NCI-H146 treated with DMSO at 0.1 percent for 48 hours (cell line): ENCODE results near the gene CCDC61.

Experiments
- DNase-seq: peaks from one replicate; lab custom pipeline; 2025; ENCODE audit not compliant: unreplicated experiment; lab: John Stamatoyannopoulos, UW

CCDC61 gene

DNA sequence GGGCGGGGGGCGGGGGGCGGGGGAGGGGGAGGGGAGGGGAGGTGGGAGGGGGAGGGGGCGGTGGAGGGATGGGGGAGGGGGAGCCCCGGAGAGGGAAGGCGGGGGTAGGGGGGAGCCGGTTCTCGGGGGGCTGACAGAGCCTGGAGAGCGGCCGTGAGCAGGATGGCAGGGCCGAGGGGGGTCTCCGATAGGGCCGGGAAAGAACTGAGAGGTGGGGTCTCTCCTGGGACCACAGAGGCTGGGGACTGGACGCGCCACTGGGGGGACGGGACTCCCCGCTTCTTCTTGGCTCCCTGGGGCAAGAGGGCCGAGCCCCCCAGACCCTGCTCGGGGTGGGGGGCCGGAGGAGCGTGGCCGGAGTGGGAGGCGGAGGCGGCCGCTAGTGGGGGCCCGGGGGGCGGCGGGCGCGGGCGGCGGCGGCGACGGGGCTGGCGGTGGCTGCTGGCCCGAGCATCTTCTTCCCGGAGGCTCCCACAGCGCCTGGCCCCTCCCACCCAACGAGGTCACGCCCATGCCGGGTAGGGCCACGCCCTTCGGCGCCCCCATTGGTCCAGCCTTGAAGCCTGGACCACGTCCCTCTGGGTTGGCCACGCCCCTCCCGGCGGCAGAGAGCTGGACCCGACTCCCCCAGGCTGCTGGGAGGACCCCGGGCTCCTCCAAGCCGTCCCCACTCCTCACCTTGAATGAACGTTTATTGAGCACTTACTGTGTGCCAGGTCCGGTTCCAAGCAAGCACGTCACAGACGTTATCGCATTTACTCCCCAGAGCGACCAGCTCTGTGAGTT, 21.5 kb upstream of the CCDC61 start, which contains the start of gene NOVA2:
NOVA2 (minus strand) TSS at position 313 of the 786 bp plus-strand sequence. CDS start 514 bp downstream, outside the sequence.
- peak; percentile 60 for DNase-seq

- DNase-seq, result no peak
These were observed 19.8 kb upstream of the CCDC61 start for GRCh38 chr19:45975306-45976070.

DNA sequence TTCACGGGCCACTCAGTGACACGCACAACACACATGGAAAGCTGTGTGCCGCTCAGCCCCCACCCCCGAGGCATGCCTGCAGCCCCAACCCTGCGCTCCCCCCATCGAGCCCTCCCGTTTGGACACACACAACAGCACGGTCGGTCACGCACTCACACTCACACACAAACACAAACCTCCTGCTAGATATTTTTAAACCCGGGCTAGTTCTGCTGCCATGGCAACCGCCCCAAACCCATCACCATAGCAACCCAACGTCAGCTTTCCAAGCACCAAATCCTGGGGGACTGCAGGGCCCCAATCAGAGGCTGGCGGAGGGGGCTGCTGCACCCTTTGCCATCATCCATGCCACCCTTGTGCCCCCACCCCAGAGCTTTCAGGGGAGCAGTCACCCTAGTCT, 19.1 kb upstream of the CCDC61 start:
- DNase-seq, result no peak

GRCh38 chr19:45978156-45978555, 17.1 kb upstream of the CCDC61 start:
- no peak for DNase-seq

- no peak for DNase-seq
These were observed 13.9 kb upstream of the CCDC61 start for GRCh38 chr19:45981350-45981749.

- DNase-seq, result no peak
These were observed 9.9 kb upstream of the CCDC61 start for GRCh38 chr19:45985321-45985720.

DNA sequence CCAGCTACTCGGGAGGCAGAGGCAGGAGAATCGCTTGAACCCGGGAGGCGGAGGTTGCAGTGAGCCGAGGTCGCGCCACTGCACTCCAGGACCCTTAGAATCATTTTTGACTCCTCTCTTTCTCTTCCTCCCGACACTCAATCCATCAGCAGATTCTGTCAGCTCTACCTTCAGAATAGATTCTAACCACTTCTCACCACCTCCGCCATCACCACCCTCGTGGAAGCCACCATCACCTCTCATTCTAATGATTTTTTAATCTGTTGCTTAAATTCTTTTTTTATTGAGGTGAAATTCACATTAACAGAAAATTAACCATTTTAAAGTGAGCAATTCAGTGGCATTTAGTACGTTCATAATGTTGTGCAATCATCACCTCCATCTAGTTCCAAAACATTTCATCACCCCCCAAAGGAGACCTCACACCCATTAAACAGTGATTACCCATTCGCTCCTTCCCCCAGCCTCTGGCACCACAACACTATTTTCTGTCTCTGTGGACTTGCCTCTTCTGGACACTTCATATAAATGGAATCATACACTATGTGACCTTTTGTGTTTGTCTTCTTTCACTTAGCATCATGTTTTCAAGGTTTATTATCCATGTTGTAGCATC, 5.0 kb upstream of the CCDC61 start:
- no peak for DNase-seq

DNA sequence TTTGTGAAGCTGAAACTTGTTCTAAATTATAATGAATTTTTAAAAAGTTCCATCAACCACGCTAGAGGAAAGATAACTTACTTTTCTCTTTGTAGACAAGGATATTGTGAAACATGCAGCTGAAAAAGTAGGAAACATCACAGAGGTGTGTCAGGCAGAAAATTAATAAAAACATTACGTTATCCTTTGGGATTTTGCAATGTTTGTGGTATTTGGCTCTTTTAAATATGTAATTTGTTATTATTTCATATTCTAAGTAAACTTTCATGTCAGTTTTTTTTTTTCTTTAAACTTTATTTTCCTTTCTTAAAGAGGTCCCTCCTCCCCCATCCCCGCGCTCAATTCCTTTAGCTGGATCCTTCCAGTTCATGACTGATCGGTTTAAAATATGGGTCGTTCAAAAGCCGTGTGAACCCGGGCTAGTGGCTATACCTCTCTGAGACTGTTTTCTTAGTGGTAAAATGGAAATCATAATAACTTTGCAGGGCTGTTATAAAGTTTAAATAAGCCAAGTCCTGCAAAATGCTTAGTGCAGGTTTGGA, 740 bp upstream of the CCDC61 start:
- no peak for DNase-seq

DNA sequence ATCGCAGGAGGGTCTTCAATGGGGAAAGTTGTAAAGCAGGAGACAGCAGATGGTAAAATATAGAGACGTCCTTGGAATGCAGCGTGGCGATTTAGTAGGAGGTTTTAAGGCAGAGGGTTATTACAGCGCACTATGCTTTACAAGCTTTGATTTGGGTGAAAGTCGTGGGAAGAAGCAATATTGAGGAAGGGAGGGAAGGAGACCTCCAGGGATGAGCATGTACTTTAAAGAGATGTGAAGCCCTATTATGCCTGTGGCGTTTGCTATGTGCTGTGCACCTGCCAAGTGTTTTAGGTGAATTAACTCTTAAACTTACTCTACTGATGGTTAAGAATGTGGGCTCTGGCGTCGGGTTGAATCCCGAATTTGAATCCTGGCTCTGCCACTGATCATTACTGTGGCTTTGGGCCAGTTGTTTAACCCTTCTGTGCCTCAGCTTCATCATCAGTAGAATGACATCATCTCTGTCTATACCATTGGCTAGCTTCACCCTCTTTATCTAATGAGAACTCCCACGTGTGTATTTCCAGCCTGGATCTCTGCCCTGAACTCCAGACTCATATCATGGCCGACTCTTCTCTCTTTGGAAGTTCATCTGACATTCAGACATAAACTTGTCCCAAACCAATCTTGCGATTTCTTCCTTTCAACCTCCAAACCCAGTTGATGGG, 583 bp downstream of the CCDC61 start:
- DNase-seq, result peak; percentile 46

- no peak for DNase-seq
These were observed 1.7 kb downstream of the CCDC61 start for GRCh38 chr19:45996933-45997332.

DNA sequence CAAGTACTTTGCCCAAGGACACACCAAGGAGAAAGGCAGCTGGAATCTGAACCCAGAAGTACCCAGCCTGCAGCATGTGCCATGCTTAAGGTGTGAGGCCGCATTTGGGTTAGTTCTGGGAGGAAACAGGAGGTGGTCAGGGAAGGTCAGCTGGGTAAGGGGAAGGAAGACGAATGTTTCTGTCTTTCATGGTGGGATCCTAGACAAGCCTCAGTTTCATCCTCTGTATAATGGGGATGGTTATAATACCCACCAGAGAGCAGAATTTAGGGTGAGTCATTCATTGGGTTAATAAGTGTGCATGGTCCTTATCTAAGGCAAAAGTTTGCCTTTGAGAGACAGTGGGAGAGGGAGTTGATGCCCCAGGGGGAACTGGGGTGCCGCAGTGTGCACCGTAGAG, 3.6 kb downstream of the CCDC61 start:
- no peak for DNase-seq

- no peak for DNase-seq
These were observed 4.4 kb downstream of the CCDC61 start for GRCh38 chr19:45999653-46000121.

DNA sequence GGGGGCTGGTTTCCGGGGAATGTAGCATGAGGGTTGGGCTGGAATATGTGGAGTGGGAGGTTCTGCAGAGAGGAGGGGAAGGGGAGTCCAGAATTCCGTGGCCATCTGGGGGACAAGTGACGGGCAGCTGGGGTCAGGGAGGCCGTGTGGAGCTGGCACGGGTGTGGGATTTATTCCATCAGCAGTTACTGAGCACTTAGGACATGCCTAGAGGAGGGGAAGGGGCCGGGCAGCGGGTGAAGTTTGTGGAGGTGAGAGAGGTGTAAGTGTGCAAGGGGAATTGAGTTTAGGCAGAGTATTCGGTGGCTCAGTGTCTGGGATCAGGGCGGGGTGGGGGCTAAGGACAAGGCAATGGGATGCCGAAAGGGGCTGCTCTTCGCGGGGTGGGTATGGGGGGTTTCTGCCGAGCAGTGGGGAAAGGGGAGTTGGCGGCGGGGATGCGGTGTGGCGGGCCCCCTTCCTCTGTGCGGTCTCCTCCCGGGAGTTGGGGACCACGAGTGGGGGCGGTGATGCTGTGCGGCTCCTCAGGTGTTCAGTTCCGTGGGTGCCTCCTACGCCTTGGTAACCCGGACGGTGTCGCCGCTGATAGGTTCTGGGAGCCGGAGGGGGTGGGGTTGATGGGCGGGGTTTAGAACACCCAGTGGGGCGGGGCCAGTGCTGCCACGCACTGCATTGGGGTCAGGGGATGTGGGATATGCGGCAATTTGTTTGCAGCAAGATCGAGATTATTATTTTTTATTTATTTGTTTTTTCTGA, 5.4 kb downstream of the CCDC61 start:
- DNase-seq, result no peak

DNA sequence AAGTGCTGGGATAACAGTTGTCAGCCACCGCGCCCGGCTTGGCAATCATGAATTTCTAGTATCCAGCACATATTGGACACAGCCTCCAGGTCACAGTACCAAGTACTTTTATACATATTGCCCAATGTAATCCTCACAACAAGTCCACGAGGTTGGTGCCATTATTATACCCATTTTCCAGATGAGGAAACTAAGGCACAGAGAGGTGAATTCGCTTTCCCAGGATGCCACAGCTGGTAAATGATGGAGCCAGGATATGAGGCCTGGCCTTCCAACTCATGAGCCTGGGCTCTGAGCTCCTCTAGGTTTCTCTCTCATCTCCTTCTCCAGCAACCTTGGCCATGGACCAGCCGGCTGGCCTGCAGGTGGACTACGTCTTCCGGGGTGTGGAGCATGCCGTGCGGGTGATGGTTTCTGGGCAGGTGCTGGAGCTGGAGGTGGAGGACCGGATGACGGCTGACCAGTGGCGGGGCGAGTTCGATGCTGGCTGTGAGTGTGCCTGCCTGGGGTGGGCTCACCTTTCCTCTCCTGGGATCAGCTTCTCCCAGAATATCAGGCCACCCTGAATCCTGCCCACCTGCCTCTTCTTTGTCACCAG, 7.5 kb downstream of the CCDC61 start:
- no peak for DNase-seq

- DNase-seq, result no peak
These were observed 11.1 kb downstream of the CCDC61 start for GRCh38 chr19:46006411-46006810.

DNA sequence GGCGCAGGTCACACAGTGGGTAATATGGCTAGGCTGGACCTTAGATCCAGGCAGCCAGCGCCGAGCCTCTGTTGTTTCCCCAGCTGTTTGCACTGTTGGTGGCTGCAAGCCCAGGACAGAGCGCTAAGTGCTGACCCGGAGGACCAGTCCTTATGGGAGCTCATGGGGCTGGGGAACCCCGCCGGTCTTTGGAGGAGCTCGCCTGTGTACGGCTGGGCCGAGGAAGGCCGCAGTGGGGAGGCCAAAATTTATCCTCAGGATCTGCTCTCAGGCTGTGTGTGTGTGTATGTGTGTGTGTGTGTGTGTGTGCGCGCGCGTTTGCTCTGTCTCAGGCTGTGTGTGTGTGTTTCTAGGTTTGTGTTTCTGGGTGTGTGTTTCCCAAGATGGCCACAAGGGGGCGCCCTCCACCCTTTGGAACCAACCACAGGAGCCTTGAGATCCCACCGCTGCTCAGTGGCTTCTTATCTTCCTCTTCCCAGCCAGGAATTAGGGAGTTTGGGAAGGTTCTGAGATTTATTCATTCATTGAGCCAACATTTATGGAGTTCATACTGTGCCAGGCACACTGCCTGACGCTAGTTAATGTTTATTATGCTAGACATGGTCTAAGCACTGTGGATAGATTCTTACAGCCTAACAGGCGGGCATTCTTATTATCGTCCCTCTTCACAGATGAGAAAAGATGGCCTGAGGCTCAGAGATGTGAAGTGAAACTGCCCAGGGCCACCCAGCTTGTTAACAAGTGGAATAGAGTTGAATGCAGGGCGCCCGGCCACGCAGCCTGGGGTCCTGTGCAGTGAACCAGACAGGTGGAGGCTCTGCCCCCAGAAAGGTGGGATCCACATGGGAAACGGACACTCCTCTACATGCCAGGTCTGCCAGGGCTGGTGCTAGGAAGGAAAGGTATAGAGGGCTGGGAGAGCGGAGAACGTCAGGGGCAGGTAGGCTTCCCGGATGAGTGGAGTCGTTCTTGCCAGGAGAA, 14.6 kb downstream of the CCDC61 start:
- DNase-seq, result peak; percentile 27

GRCh38 chr19:46014534-46014933, 19.3 kb downstream of the CCDC61 start:
- DNase-seq, result no peak

DNA sequence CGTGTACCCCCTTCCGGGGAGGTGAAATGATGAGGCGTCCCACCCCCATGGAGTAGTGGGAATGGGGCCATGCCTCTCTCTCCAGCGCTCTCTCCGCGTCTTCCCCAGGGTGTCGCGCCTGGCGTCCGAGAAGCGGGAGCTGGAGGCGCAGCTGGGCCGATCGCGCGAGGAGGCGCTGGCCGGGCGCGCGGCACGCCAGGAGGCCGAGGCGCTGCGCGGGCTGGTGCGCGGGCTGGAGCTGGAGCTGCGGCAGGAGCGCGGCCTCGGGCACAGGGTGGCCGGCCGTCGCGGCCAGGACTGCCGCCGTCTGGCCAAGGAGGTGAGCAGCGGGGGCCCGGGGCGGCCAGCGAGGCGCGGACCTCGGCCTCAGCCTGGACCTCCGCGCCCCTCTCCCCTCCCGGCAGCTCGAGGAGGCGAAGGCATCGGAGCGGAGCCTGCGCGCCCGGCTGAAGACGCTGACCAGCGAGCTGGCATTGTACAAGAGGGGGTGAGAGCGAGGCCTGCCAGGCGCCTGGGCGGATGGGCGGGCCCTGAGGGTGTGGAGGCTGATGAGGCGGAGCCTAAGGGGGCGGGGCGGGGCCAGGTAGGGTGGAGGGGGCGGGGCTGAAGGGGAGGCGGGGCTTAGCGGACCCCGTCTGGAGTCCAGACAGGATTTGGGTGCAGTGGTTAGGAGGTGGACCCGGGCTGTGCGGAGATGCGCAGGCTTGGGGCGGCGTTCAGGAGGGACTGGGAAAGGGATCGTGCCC, 19.8 kb downstream of the CCDC61 start:
- DNase-seq, result peak; percentile 78
